Esophagus muscularis mucosa (tissue), 4 donors: ENCODE measurements around the gene CTSZ. TPM values are rescaled to one million over a fixed set of nuclear protein-coding genes. Genes with fewer than 3 reads are reported as not detected.

Source experiments
- DNase-seq: peaks from one replicate; pipeline ENCODE4 v3.0.0-alpha.2; 2017; ENCODE audit errors: extremely low spot score
- H3K27ac ChIP-seq, 4 donors: fragments of 200-600 bp; sonication (generic); replicated peaks in 1 of 4; 1 replicate in 3 of 4; 2 replicates in 1 of 4; pipeline ENCODE4 v1.5.1; 2016 to 2019; ENCODE audit warnings: mild to moderate bottlenecking in 1 of 4
- H3K27me3 ChIP-seq, 4 donors: fragments of 200-600 bp; sonication (generic); one replicate each; pipeline versions ENCODE4 v1.5.1 to v1.6.0; 2016 to 2019
- H3K36me3 ChIP-seq, 4 donors: fragments of 200-600 bp; sonication (generic); one replicate each; pipeline ENCODE4 v1.5.1; 2016 to 2019
- H3K4me1 ChIP-seq, 4 donors: fragments of 200-600 bp; sonication (generic); one replicate each; pipeline ENCODE4 v1.5.1; 2016 to 2019
- H3K4me3 ChIP-seq, 4 donors: fragments of 200-600 bp; sonication (generic); 1 replicate in 2 of 4; 2 replicates in 2 of 4; pipeline ENCODE4 v1.5.1; 2016 to 2019; ENCODE audit warnings: mild to moderate bottlenecking in 4 of 4, moderate library complexity in 1 of 4
- H3K9me3 ChIP-seq, 4 donors: fragments of 200-600 bp; sonication (generic); 1 replicate in 3 of 4; 2 replicates in 1 of 4; pipeline ENCODE4 v1.5.1; 2016 to 2019
- EP300 ChIP-seq: sonication (generic); formaldehyde crosslinking; IDR thresholded peaks from one replicate; pipeline ENCODE4 v1.6.1; 2017; ENCODE audit warnings: antibody characterized with exemption
- POLR2A ChIP-seq: fragments of 450-650 bp; IDR thresholded peaks from one replicate; pipeline ENCODE4 v1.6.1; 2017; ENCODE audit warnings: antibody characterized with exemption, moderate library complexity, mild to moderate bottlenecking, low read depth
- POLR2AphosphoS5 ChIP-seq, 2 donors: sonication (generic); formaldehyde crosslinking; IDR thresholded peaks; one replicate each; pipeline ENCODE4 v1.6.1; 2017; ENCODE audit warnings: antibody characterized with exemption in 2 of 2
- WGBS: methylation state at CpG from one replicate; pipeline ENCODE4 v1.1.5; 2018; 5-methylcytosine and 5-hydroxymethylcytosine counted together
- intact Hi-C: fragments of 100-400 bp; cut with DNase I; formaldehyde crosslinking; loops from one replicate; pipeline ENCODE4 v1.15.1; 2023
- total RNA-seq, 4 donors: library from RNA; depleted of rRNA; stranded (reverse); fragments of >200 nt; gene quantifications; one replicate each; pipeline versions ENCODE4 v1.1.0 to v1.2.1, GENCODE V29; 2016
- TF ChIP-seq, protein P1 (sequence below), 3 experiments: fragments of 200-600 bp in 2 of 3; fragments of 450-650 bp in 1 of 3; sonication (generic) in 2 of 3; IDR thresholded peaks; one replicate each; pipeline ENCODE4 v1.5.1; 2017 to 2019; ENCODE audit warnings: antibody characterized with exemption in 3 of 3, mild to moderate bottlenecking in 2 of 3, moderate library complexity in 1 of 3

CTSZ gene
- total RNA-seq, 4 donors from 2014 or later = 136 to 267 (median 190) TPM

DNA sequence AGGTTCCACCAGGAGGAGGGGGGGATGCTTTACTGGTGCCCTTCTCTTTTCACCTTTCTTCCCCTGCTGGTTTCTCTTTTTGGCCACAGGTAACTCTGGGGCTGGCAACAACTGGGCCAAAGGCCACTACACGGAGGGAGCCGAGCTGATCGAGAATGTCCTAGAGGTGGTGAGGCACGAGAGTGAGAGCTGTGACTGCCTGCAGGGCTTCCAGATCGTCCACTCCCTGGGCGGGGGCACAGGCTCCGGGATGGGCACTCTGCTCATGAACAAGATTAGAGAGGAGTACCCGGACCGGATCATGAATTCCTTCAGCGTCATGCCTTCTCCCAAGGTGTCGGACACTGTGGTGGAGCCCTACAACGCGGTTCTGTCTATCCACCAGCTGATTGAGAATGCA lies 16.6 kb upstream of the CTSZ start:
- WGBS = 91% methylated on average over 7 of the region's 13 CpGs
- Histone ChIP-seq H3K4me1 (peaks cover 11 to 33% (median 26%) of the 10 kb centered on the region in 4 donors), H3K4me3 (no peak overlapping the region), H3K27ac (no peak overlapping the region), H3K36me3 (peaks cover 21 to 67% (median 52%) of the 10 kb centered on the region in 4 donors), H3K9me3 (no peaks in the 10 kb centered on the region), H3K27me3 (no peaks in the 10 kb centered on the region)
- no peak for DNase-seq
- intact Hi-C loops = no loop called here
- TF ChIP-seq, protein P1, sequence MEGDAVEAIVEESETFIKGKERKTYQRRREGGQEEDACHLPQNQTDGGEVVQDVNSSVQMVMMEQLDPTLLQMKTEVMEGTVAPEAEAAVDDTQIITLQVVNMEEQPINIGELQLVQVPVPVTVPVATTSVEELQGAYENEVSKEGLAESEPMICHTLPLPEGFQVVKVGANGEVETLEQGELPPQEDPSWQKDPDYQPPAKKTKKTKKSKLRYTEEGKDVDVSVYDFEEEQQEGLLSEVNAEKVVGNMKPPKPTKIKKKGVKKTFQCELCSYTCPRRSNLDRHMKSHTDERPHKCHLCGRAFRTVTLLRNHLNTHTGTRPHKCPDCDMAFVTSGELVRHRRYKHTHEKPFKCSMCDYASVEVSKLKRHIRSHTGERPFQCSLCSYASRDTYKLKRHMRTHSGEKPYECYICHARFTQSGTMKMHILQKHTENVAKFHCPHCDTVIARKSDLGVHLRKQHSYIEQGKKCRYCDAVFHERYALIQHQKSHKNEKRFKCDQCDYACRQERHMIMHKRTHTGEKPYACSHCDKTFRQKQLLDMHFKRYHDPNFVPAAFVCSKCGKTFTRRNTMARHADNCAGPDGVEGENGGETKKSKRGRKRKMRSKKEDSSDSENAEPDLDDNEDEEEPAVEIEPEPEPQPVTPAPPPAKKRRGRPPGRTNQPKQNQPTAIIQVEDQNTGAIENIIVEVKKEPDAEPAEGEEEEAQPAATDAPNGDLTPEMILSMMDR (IDR thresholded peaks at IDR 0.05) = no peak
- TF ChIP-seq POLR2AphosphoS5 (IDR thresholded peaks at IDR 0.05) (no peak), POLR2A (no peak), EP300 (no peak)

DNA sequence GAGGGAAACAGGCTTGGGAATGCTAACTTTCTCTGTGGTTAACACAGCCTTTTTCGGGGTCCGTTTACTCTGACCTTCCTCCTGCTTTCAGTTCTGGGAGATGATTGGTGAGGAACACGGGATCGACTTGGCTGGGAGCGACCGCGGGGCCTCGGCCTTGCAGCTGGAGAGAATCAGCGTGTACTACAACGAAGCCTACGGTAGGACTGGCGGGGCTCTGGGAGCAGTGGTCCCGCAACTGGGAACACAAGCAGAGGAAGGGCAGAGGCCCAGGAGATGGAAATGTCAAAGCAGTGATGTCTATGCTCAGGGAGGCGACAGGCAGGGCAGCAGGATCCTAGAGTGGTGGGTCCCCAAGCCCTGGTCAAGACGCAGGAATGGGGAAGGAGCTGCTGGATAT lies 15.7 kb upstream of the CTSZ start:
- intact Hi-C loops = no loop called here
- Histone ChIP-seq H3K9me3 (no peaks in the 10 kb centered on the region), H3K27me3 (no peaks in the 10 kb centered on the region), H3K27ac (no peak overlapping the region), H3K4me1 (peaks cover 5 to 25% (median 17%) of the 10 kb centered on the region in 4 donors), H3K4me3 (no peak overlapping the region), H3K36me3 (peaks cover 21 to 59% (median 48%) of the 10 kb centered on the region in 4 donors)
- 93% methylated on average over 15 of the region's 15 CpGs for WGBS
- DNase-seq = no peak
- TF ChIP-seq EP300 (no peak), POLR2AphosphoS5 (IDR thresholded peaks at IDR 0.05) (no peak), POLR2A (no peak)
- TF ChIP-seq, protein P1 (IDR thresholded peaks at IDR 0.05) = no peak

DNA sequence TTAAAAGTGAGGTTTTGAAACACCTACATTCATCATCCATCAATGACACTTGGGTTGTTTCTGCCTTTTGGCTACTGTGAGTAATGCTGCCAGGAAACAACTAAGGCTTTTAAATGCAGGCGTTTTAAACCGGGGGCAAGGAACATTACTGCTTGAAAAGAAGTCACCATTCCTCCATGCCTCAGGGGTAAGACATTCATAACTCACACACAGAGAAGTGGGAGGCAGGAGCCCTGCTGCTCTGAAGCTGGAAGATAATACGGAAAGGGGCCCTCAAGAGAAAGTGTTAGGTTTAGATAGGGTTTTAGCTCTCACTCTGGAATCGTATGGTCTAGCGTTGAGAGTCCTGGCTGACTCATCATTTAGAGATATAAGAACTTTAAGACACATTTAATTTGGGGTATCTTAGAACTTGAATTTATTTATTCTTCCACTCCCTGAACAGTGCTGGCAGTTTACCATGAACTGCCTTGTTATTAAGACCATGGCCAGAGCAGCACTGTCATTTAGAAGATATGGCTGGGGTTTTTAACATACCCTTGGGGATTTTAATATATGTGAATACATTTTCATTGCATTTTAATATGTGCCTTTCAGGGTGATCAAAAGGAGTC lies 14.0 kb upstream of the CTSZ start:
- Histone ChIP-seq H3K4me3 (no peak overlapping the region), H3K9me3 (no peaks in the 10 kb centered on the region), H3K27ac (no peak overlapping the region), H3K36me3 (peaks cover 21 to 42% (median 37%) of the 10 kb centered on the region in 4 donors), H3K27me3 (no peaks in the 10 kb centered on the region), H3K4me1 (peaks cover 4 to 12% (median 7%) of the 10 kb centered on the region in 4 donors)
- 39% methylated on average over 5 of the region's 5 CpGs for WGBS
- DNase-seq = no peak
- intact Hi-C loops = no loop called here
- no peak for TF ChIP-seq EP300
- no peak for TF ChIP-seq POLR2A

DNA sequence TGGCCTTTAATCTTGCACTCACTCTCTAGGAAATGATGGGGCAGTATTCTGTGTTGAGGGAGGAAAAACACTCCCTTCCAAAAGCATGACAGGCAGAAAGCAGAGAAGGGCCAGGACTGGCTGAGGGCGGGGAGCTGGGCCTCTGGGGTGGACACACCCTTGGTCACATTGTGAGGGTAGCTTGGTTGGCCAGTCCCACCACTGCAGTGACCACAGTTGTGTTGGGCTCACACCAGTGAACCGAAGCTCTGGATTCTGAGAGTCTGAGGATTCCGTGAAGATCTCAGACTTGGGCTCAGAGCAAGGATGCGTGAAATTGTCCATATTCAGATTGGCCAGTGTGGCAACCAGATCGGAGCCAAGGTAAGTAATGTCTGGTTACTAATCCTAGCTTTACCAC lies 12.2 kb upstream of the CTSZ start, which contains the start of gene TUBB1:
TUBB1 (plus strand) TSS at position 213 of the 400 bp plus-strand sequence; CDS start at position 307, 94 bp downstream.
- Histone ChIP-seq H3K27me3 (no peaks in the 10 kb centered on the region), H3K9me3 (no peaks in the 10 kb centered on the region), H3K27ac (no peak within 1 kb of the TSS), H3K4me3 (no peak within 1 kb of the TSS), H3K36me3 (peaks cover 9 to 24% (median 19%) of the 10 kb centered on the region in 4 donors), H3K4me1 (peaks cover 4 to 12% (median 11%) of the 10 kb centered on the region in 4 donors)
- no peak for TF ChIP-seq POLR2A
- TF ChIP-seq, protein P1 (IDR thresholded peaks at IDR 0.05) = no peak
- no peak for TF ChIP-seq POLR2AphosphoS5 (IDR thresholded peaks at IDR 0.05)
- TF ChIP-seq EP300 = no peak
- 98% methylated on average over 5 of the region's 5 CpGs for WGBS
- no peak for DNase-seq
- intact Hi-C loops = no loop called here

DNA sequence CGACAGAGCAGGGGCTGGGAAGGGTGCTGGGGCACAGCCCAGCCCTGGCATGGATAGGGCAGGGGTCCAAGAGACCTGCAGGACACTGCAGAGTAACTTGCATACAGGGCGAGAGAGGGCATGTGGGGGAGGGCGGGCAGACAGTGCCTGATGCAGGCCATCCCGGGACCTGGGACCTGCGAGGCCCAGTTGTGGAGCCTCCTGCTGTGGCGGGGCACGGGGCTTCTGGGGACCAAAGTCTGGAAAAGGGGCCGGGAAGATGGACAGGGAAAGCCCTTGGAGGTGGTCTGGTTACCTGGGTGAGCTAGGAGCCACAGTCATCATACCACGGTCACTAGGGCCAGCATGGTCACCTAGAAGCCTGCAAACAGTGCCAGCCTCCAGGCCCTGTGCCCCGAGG lies 11.8 kb upstream of the CTSZ start:
- Histone ChIP-seq H3K36me3 (peaks cover 5 to 20% (median 15%) of the 10 kb centered on the region in 4 donors), H3K4me3 (no peak overlapping the region), H3K27ac (no peak overlapping the region), H3K4me1 (peaks cover 4 to 12% (median 11%) of the 10 kb centered on the region in 4 donors), H3K27me3 (no peaks in the 10 kb centered on the region), H3K9me3 (no peaks in the 10 kb centered on the region)
- no peak for DNase-seq
- WGBS = 95% methylated on average over 10 of the region's 10 CpGs
- TF ChIP-seq EP300 = no peak
- no peak for TF ChIP-seq POLR2A
- no peak for TF ChIP-seq POLR2AphosphoS5 (IDR thresholded peaks at IDR 0.05)
- intact Hi-C loops = no loop called here
